ENCODE measurements around the gene UGGT2. TPM values are rescaled to one million over a fixed set of nuclear protein-coding genes. Genes with fewer than 3 reads are reported as not detected.

The UGGT2 gene
- total RNA-seq, 1 donor from 2014 or later = 26.0 TPM

DNA sequence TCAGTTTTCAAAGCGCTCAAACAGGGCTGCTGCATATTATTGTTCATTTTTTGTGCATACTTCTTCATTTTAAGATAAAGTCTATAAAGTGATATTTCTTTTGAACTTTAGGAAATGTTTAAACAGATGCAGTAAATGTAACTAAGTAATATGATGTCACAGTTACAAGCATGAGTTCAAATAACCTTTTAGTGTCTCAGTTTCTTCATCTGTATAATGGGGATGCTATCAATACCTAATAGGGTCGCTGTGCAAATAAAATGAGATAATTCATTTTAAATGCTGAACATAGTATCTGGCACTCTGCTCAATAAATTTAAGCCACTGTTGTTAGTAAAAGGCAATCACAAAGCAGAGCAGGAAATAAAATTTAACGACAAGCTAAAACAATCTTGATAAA is 97.5 kb downstream of the UGGT2 start:
- TF ChIP-seq, protein P1, sequence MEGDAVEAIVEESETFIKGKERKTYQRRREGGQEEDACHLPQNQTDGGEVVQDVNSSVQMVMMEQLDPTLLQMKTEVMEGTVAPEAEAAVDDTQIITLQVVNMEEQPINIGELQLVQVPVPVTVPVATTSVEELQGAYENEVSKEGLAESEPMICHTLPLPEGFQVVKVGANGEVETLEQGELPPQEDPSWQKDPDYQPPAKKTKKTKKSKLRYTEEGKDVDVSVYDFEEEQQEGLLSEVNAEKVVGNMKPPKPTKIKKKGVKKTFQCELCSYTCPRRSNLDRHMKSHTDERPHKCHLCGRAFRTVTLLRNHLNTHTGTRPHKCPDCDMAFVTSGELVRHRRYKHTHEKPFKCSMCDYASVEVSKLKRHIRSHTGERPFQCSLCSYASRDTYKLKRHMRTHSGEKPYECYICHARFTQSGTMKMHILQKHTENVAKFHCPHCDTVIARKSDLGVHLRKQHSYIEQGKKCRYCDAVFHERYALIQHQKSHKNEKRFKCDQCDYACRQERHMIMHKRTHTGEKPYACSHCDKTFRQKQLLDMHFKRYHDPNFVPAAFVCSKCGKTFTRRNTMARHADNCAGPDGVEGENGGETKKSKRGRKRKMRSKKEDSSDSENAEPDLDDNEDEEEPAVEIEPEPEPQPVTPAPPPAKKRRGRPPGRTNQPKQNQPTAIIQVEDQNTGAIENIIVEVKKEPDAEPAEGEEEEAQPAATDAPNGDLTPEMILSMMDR (IDR thresholded peaks at IDR 0.05) = no peak
- Histone ChIP-seq H3K27me3 (no peaks in the 10 kb centered on the region), H3K4me1 (no peaks in the 10 kb centered on the region), H3K36me3 (peaks cover 0 to 23% of the 10 kb centered on the region in 2 donors), H3K9me3 (peaks cover 6 to 22% of the 10 kb centered on the region in 2 donors), H3K27ac (no peak overlapping the region), H3K4me3 (no peak overlapping the region)
- DNase-seq (ENCODE audit: low spot score in 2 of 2) = no peak
- intact Hi-C loops (cut with DNase I) = no loop called here

DNA sequence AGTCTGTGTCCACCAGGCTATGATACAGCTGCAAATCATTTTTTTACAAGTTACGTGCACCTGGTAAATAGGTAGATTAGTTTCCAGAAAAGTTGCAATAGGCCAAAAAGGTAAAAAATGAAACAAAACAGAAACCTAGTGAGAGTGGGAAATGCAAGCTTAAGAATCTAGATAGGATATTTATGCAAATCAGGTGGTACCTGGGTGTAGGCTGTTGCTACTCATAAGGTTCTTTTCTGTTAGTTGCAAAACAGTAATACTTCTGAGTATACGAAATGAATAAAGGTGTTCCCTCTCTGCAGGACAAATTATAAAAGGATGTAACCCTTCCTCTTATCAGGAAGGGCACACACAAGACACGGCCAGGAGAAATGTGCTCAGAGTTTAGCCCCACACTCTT is 97.9 kb downstream of the UGGT2 start:
- no peaks in the 10 kb centered on the region for H3K27me3 ChIP-seq
- H3K4me1 ChIP-seq = no peaks in the 10 kb centered on the region
- intact Hi-C loops (cut with DNase I) = no loop called here
- H3K9me3 ChIP-seq = peaks cover 1 to 17% of the 10 kb centered on the region in 2 donors
- DNase-seq (ENCODE audit: low spot score in 2 of 2) = no peak
- H3K4me3 ChIP-seq = no peak overlapping the region
- H3K27ac ChIP-seq = no peak overlapping the region
- peaks cover 0 to 23% of the 10 kb centered on the region in 2 donors for H3K36me3 ChIP-seq
- TF ChIP-seq, protein P1 (IDR thresholded peaks at IDR 0.05) = no peak

DNA sequence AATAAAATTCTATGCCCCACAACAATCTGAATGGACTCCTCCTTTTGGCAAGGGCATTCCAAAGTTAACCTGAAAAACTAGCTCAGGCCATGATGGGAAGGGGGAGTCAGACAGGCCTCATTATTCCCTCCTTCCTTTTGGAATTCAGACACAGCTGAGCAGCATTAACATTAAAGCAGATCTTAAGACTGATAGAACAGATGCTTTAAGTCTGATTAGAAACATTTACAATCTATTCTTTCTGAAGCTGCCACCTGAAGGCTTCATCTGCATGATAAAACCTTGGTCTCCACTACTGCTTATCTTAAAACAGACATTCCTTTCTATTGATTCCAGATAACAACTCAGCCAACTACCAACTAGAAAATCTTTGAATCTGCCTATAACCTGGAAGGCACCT is 98.9 kb downstream of the UGGT2 start:
- Histone ChIP-seq H3K27ac (no peak overlapping the region), H3K4me3 (no peak overlapping the region), H3K9me3 (peaks cover 0 to 8% of the 10 kb centered on the region in 2 donors), H3K4me1 (no peaks in the 10 kb centered on the region), H3K27me3 (no peaks in the 10 kb centered on the region), H3K36me3 (peaks cover 0 to 20% of the 10 kb centered on the region in 2 donors)
- TF ChIP-seq, protein P1 (IDR thresholded peaks at IDR 0.05) = no peak
- DNase-seq (ENCODE audit: low spot score in 2 of 2) = no peak
- intact Hi-C loops (cut with DNase I) = no loop called here

DNA sequence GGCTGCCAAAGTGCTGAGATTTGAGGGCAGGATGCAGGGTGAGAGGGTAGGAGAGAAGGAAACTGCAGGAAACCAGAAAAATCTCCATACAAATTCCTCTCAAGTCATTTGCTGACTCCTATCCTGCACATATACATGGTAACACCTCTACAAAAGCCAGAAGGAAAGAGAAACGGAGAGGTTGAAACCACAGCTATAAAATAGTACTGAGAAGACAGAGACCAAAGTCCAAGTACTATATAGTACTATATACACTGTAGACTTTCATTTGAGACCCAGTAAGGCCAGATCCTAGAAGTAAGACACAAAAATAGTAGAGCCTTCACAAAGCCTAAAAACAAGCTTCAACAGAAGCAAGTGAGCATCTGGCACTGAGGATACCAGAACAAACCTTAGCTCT is 103.1 kb downstream of the UGGT2 start:
- no peak overlapping the region for H3K4me3 ChIP-seq
- intact Hi-C loops (cut with DNase I) = no loop called here
- H3K9me3 ChIP-seq = no peaks in the 10 kb centered on the region
- no peaks in the 10 kb centered on the region for H3K27me3 ChIP-seq
- H3K27ac ChIP-seq = no peak overlapping the region
- DNase-seq (ENCODE audit: low spot score in 2 of 2) = no peak
- peaks cover 10 to 34% of the 10 kb centered on the region in 2 donors for H3K36me3 ChIP-seq
- no peaks in the 10 kb centered on the region for H3K4me1 ChIP-seq
- TF ChIP-seq, protein P1 (IDR thresholded peaks at IDR 0.05) = no peak

DNA sequence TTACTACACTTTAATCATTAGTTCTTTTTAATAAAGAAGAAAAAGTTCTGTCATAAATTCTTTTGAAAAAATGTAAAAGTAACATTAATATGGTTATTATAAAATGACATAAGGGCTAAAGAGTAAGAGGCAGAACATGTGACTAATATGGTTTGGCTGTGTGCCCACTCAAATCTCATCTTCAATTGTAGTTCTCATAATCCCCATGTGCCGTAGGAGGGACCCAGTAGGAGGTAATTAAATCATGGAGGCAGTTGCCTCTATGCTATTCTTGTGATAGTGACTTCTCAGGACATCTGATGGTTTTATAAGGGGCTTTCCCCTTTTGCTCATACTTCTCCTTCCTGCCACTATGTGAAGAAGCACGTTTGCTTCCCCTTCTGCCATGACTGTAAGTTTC is 104.5 kb downstream of the UGGT2 start:
- H3K9me3 ChIP-seq = no peaks in the 10 kb centered on the region
- intact Hi-C loops (cut with DNase I) = no loop called here
- H3K36me3 ChIP-seq = peaks cover 10 to 34% of the 10 kb centered on the region in 2 donors
- no peaks in the 10 kb centered on the region for H3K4me1 ChIP-seq
- no peaks in the 10 kb centered on the region for H3K27me3 ChIP-seq
- TF ChIP-seq, protein P1 (IDR thresholded peaks at IDR 0.05) = no peak
- DNase-seq (ENCODE audit: low spot score in 2 of 2) = no peak
- H3K27ac ChIP-seq = no peak overlapping the region
- no peak overlapping the region for H3K4me3 ChIP-seq

DNA sequence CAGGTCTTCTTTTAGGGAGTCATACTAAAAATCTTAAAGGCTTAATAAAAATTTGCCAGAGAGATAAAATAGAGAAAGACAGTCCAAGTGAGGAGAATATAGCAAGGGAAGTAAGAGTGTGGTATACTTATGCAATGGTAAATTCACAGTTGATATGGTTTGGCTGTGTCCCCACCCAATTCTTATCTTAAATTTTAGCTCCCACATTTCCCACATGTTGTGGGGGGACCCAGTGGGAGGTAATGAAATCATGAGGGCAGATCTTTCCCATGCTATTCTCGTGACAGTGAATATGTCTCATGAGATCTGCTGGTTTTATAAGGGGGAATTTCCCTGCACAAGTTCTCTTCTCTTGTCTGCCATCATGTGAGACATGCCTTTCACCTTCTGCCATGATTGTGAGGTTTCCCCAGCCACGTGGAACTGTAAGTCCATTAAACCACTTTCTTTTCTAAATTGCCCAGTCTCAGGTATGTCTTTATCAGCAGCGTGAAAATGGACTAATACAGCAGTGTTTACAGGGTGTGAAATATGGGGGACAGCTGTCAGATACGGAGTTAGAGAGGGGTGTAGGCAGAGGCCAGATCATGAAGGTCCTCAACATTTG is 115.4 kb downstream of the UGGT2 start:
- peaks cover 34 to 64% of the 10 kb centered on the region in 2 donors for H3K36me3 ChIP-seq
- intact Hi-C loops (cut with DNase I) = no loop called here
- TF ChIP-seq, protein P1 (IDR thresholded peaks at IDR 0.05) = no peak

More for the DNA sequence above, 115.4 kb downstream of the UGGT2 start:
- Histone ChIP-seq H3K4me1 (no peaks in the 10 kb centered on the region), H3K27me3 (no peaks in the 10 kb centered on the region), H3K27ac (no peak overlapping the region), H3K4me3 (no peak overlapping the region), H3K9me3 (peaks cover 3 to 18% of the 10 kb centered on the region in 2 donors)
- DNase-seq (ENCODE audit: low spot score in 2 of 2) = no peak

Measured in ascending aorta (tissue), 2 donors.